Caco-2 (cell line): Measurements from ENCODE around the gene RBBP6. TPM values are rescaled to one million over a fixed set of nuclear protein-coding genes. Genes with fewer than 3 reads are reported as not detected.

Source experiments
- BruUV-seq: library from RNA; stranded (reverse); fragments of 400-500 nt; replicated peaks from 2 replicates; lab custom pipeline; 2021; lab: Mats Ljungman, UMichigan
- CTCF ChIA-PET: fragments of 300-600 bp; sonication (Branson Sonifier 250); formaldehyde crosslinking; loops from one replicate; lab custom pipeline; 2022; ENCODE audit warnings: antibody characterized with exemption; lab: Charles Lee
- POLR2A ChIA-PET: fragments of 300-600 bp; sonication (Branson Sonifier 250); formaldehyde crosslinking; loops from one replicate; lab custom pipeline; 2022; ENCODE audit warnings: antibody characterized with exemption; lab: Charles Lee
- DNase-seq, 2 experiments: peaks; one replicate each; pipeline versions ENCODE4 v3.0.0 to v3.0.0-alpha.2; 2020 to 2022
- H3K27me3 ChIP-seq: replicated peaks from 2 replicates; pipeline ENCODE4 v1.6.0; 2011; ENCODE audit warnings: low read length; ENCODE audit not compliant: control insufficient read depth, insufficient read depth
- H3K36me3 ChIP-seq: 2 replicates; pipeline ENCODE4 v1.5.1; 2011; ENCODE audit warnings: low read length; ENCODE audit not compliant: control insufficient read depth, insufficient read depth
- H3K4me1 ChIP-seq: fragments of 250-450 bp; sonication (Bioruptor Pico); 2 replicates; pipeline ENCODE4 v1.5.1; 2020; ENCODE audit warnings: mild to moderate bottlenecking
- H3K4me3 ChIP-seq: 2 replicates; pipeline ENCODE4 v1.5.1; 2011; ENCODE audit warnings: low read depth, mild to moderate bottlenecking, control low read depth, low read length
- H3K9me3 ChIP-seq: fragments of 250-450 bp; sonication (Bioruptor Pico); 2 replicates; pipeline ENCODE4 v1.5.1; 2020; ENCODE audit warnings: mild to moderate bottlenecking, moderate library complexity
- H3K27ac Mint-ChIP-seq: one replicate; pipeline ENCODE4 v1.8.0; 2022; ENCODE audit warnings: mixed read lengths; ENCODE audit not compliant: unreplicated experiment
- H3K27me3 Mint-ChIP-seq: one replicate; pipeline ENCODE4 v1.8.0; 2022; ENCODE audit warnings: mixed read lengths; ENCODE audit not compliant: insufficient read depth, unreplicated experiment
- H3K36me3 Mint-ChIP-seq: one replicate; pipeline ENCODE4 v1.8.0; 2022; ENCODE audit warnings: mild to moderate bottlenecking, mixed read lengths; ENCODE audit not compliant: insufficient read depth, unreplicated experiment
- H3K4me1 Mint-ChIP-seq: one replicate; pipeline ENCODE4 v1.8.0; 2022; ENCODE audit warnings: low read depth, mixed read lengths; ENCODE audit not compliant: unreplicated experiment
- H3K4me3 Mint-ChIP-seq: one replicate; pipeline ENCODE4 v1.8.0; 2022; ENCODE audit warnings: mild to moderate bottlenecking, moderate library complexity, mixed read lengths; ENCODE audit not compliant: unreplicated experiment
- H3K9me3 Mint-ChIP-seq: one replicate; pipeline ENCODE4 v1.8.0; 2022; ENCODE audit warnings: mixed read lengths; ENCODE audit not compliant: unreplicated experiment
- intact Hi-C: fragments of 100-400 bp; cut with micrococcal nuclease; formaldehyde crosslinking; loops from one replicate; pipeline ENCODE4 v1.10.0; 2022; ENCODE audit not compliant: unreplicated experiment
- total RNA-seq: library from RNA; stranded (reverse); gene quantifications from 2 replicates; pipeline ENCODE4 v1.2.3, GENCODE V29; 2022
- TF ChIP-seq, protein P1 (sequence below), 2 experiments: fragments of 200-600 bp in 1 of 2; IDR thresholded peaks; 1 replicate in 1 of 2; 2 replicates in 1 of 2; pipeline versions ENCODE4 v1.5.1 to v1.8.0; 2011 to 2022; ENCODE audit warnings: antibody characterized with exemption in 1 of 2, control low read depth in 1 of 2, inconsistent platforms in 1 of 2, low read depth in 1 of 2, low read length in 1 of 2, mild to moderate bottlenecking in 1 of 2, moderate library complexity in 1 of 2; ENCODE audit not compliant: insufficient read depth in 1 of 2, severe bottlenecking in 1 of 2, unreplicated experiment in 1 of 2

RBBP6 gene
- total RNA-seq, 1 experiment from 2014 or later = 38.7 TPM

DNA sequence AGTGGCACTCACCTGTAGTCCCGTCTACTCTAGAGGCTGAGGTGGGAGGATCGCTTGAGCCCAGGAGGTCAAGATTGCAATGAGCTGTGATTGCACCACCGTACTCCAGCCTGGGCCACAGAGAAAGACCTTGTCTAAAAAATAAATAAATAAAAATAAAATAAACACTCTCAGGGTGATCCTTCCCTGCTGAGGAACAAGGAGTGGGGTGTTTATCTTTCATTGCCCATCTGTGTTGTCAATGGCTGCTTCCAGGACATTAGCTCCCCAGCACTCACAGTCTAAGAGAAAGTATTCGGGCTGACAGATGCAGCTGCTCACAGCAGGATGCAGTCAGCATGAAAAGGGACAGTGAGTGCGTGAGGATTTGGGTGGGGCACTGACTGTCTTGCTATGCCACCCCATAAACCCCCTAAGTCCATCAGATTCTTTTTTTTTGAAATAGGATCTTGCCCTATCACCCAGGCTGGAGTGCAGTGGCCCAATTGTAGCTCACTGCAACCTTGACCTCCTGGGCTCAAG is 31.3 kb upstream of the RBBP6 start:
- ChIA-PET CTCF (interaction anchor here (0.6 kb wide), 1 partner anchor 818 kb away, joined by 3 read pairs; no protein-coding TSS in a partner anchor), POLR2A (no interaction called here)
- Histone ChIP-seq H3K4me1 (peaks cover 5% of the 10 kb centered on the region; the same call in 1 of the 2 replicates), H3K9me3 (no peaks in the 10 kb centered on the region), H3K27me3 (no peaks in the 10 kb centered on the region), H3K36me3 (no peaks in the 10 kb centered on the region), H3K4me3 (no peak overlapping the region)
- Mint-ChIP-seq H3K36me3 (no peaks in the 10 kb centered on the region), H3K9me3 (no peaks in the 10 kb centered on the region), H3K4me1 (no peaks in the 10 kb centered on the region), H3K27me3 (peaks cover 15% of the 10 kb centered on the region), H3K4me3 (no peak overlapping the region), H3K27ac (no peak overlapping the region)
- no peak for DNase-seq
- TF ChIP-seq, protein P1, sequence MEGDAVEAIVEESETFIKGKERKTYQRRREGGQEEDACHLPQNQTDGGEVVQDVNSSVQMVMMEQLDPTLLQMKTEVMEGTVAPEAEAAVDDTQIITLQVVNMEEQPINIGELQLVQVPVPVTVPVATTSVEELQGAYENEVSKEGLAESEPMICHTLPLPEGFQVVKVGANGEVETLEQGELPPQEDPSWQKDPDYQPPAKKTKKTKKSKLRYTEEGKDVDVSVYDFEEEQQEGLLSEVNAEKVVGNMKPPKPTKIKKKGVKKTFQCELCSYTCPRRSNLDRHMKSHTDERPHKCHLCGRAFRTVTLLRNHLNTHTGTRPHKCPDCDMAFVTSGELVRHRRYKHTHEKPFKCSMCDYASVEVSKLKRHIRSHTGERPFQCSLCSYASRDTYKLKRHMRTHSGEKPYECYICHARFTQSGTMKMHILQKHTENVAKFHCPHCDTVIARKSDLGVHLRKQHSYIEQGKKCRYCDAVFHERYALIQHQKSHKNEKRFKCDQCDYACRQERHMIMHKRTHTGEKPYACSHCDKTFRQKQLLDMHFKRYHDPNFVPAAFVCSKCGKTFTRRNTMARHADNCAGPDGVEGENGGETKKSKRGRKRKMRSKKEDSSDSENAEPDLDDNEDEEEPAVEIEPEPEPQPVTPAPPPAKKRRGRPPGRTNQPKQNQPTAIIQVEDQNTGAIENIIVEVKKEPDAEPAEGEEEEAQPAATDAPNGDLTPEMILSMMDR (IDR thresholded peaks at IDR 0.05; ENCODE audit: insufficient read depth in 1 of 2, low read depth in 1 of 2, low read length in 1 of 2, severe bottlenecking in 1 of 2, unreplicated experiment in 1 of 2) = no peak
- intact Hi-C loops = no loop called here
- BruUV-seq = no TSS peak

DNA sequence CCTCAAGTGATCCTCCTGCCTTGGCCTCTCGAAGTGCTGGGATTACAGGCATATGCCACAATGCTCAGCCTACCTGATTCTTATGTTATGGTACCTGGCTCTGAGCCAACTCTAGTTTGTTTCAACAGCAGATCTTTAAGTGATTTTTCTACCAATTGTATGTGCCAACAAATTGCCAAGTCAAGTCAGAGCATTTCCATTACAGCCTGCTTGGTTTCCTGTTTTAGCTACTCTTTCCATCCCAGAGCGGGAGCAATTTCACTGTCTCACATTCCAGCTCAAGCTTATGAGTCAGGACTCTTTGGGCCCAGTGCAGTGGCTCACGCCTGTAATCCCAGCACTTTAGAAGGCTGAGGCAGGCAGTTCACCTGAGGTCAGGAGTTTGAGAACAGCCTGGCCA is 30.8 kb upstream of the RBBP6 start:
- peaks cover 5% of the 10 kb centered on the region; the same call in 1 of the 2 replicates for H3K4me1 ChIP-seq
- H3K4me1 Mint-ChIP-seq = no peaks in the 10 kb centered on the region
- H3K36me3 Mint-ChIP-seq = no peaks in the 10 kb centered on the region
- H3K36me3 ChIP-seq = no peaks in the 10 kb centered on the region
- no peaks in the 10 kb centered on the region for H3K27me3 ChIP-seq
- H3K27ac Mint-ChIP-seq = no peak overlapping the region
- intact Hi-C loops = no loop called here
- CTCF ChIA-PET = interaction anchor here (0.6 kb wide), 1 partner anchor 818 kb away, joined by 3 read pairs; no protein-coding TSS in a partner anchor
- peaks cover 10% of the 10 kb centered on the region for H3K27me3 Mint-ChIP-seq
- TF ChIP-seq, protein P1 (IDR thresholded peaks at IDR 0.05; ENCODE audit: insufficient read depth in 1 of 2, low read depth in 1 of 2, low read length in 1 of 2, severe bottlenecking in 1 of 2, unreplicated experiment in 1 of 2) = no peak
- no peaks in the 10 kb centered on the region for H3K9me3 ChIP-seq
- no peak overlapping the region for H3K4me3 Mint-ChIP-seq
- BruUV-seq = no TSS peak
- no peak for DNase-seq
- no peaks in the 10 kb centered on the region for H3K9me3 Mint-ChIP-seq
- POLR2A ChIA-PET = no interaction called here
- no peak overlapping the region for H3K4me3 ChIP-seq

DNA sequence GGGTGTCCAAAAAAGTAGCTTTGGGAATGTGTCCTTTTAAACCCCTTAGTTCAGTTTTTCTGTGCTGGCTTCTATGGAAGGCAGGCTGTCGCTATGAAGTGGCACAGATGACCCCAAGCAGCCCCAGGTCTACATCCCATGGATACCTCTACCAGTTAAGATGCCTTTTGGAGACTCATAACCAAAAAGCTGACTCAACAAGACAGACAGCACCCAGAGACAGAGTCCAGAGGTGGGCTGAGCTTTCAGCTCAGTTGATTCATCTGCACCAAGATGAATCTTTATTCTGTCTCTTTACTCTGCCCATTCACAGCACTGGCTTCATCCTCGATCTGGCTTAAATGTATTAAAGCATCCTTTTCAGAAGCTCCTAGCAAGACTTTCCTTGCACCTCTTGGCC is 29.8 kb upstream of the RBBP6 start:
- Mint-ChIP-seq H3K9me3 (no peaks in the 10 kb centered on the region), H3K27me3 (peaks cover 5% of the 10 kb centered on the region), H3K4me1 (no peaks in the 10 kb centered on the region), H3K4me3 (no peak overlapping the region), H3K36me3 (no peaks in the 10 kb centered on the region), H3K27ac (no peak overlapping the region)
- Histone ChIP-seq H3K36me3 (no peaks in the 10 kb centered on the region), H3K4me1 (0 out of 2 replicates have a peak, but pooled peaks cover 1% of the 10 kb centered on the region), H3K27me3 (no peaks in the 10 kb centered on the region), H3K9me3 (no peaks in the 10 kb centered on the region), H3K4me3 (no peak overlapping the region)
- DNase-seq = no peak
- intact Hi-C loops = no loop called here
- POLR2A ChIA-PET = no interaction called here
- TF ChIP-seq, protein P1 (IDR thresholded peaks at IDR 0.05; ENCODE audit: insufficient read depth in 1 of 2, low read depth in 1 of 2, low read length in 1 of 2, severe bottlenecking in 1 of 2, unreplicated experiment in 1 of 2) = no peak
- no TSS peak for BruUV-seq
- CTCF ChIA-PET = no interaction called here
